ENCODE measurements around the gene THOC5.

DNA sequence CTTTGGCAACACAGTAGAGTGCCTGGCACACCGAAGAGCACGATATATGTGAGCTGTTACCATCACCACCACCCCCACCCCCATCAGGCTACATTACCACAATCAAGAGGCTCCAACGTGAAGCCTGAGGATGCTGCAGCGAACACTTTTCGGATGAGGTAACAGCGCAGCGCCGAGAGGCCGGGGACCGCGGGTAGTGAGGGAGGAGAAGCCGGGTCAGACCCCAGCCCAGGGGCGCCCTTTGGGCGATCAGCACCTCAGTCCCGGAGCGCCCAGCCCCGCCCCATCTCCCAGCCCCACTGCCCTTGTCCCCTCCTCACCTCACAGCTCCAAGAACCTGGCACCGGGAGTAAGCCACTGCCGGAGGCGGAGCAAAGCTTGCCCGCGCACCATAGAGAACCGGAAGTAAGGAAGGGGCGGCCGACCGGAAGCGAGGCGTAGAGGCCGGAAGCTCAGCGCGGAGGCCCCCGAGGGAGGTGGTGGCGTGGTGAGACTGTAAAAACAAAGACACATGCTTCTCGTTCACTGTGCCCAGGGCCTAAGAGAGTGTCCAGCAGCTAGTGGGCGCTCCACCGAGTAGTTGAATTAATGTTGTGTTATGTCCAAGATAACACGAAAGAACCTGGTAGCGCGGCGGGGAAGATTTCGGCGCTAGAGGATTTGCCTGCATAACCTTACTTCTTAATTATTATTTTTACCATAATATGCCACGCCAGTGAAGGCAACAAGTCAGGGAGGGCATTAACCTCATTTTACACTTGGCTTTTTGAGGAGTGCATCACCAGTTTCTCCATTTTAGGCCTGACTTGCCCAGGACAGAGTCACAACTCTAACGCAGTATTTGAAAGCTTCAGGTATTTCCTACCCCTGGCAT lies at the start of gene THOC5:
- TF ChIP-seq CTCF (IDR thresholded peaks at IDR 0.05; ENCODE audit: insufficient read depth, low read length) (peak; percentile 75), POLR2AphosphoS5 (IDR thresholded peaks at IDR 0.05; ENCODE audit: low read depth) (peak; percentile 94), GABPA (IDR thresholded peaks at IDR 0.05; ENCODE audit: low read depth) (peak; percentile 97), SPI1 (IDR thresholded peaks at IDR 0.05; ENCODE audit: borderline replicate concordance, low read depth) (no peak), REST (IDR thresholded peaks at IDR 0.05; ENCODE audit: insufficient replicate concordance, low read depth) (peak; percentile 10)
